Stimulated activated CD4-positive, alpha-beta T cell treated with anti-CD3 and anti-CD28 coated beads, Interleukin-15, amount 100 ng/mL, for 1 hour (primary cell): ENCODE measurements around the gene ZNF410.
"Not testable (repeated sequence)": the region's sequence is repeated elsewhere in the genome, so short reads cannot be mapped to it uniquely, and the experiment has no call there.

Experiments
- DNase-seq, 2 donors: peaks; one replicate each; pipeline ENCODE4 v3.0.0-alpha.2; 2020; ENCODE audit warnings: low read depth in 1 of 2, low spot score in 1 of 2

ZNF410 gene

GRCh38 chr14:73884438-73885190 lies 2.0 kb upstream of the ZNF410 start:
- no peak for DNase-seq

- DNase-seq, result no peak
Observed at GRCh38 chr14:73887318-73887616, 608 bp downstream of the ZNF410 start.

- DNase-seq, result no peak
Observed at GRCh38 chr14:73887694-73888459, 1.2 kb downstream of the ZNF410 start.

GRCh38 chr14:73888460-73888725 lies 1.7 kb downstream of the ZNF410 start:
- DNase-seq, result no peak

GRCh38 chr14:73888971-73889370 lies 2.3 kb downstream of the ZNF410 start:
- no peak for DNase-seq

GRCh38 chr14:73889376-73889775 lies 2.7 kb downstream of the ZNF410 start:
- no peak for DNase-seq

GRCh38 chr14:73894180-73894687 lies 7.6 kb downstream of the ZNF410 start:
- DNase-seq, result not testable (repeated sequence)

GRCh38 chr14:73895939-73896338 lies 9.3 kb downstream of the ZNF410 start:
- no peak for DNase-seq

- DNase-seq, result no peak
Observed at GRCh38 chr14:73896521-73896920, 9.9 kb downstream of the ZNF410 start.

GRCh38 chr14:73903028-73903427 lies 16.4 kb downstream of the ZNF410 start:
- DNase-seq, result no peak

- no peak for DNase-seq
Observed at GRCh38 chr14:73909681-73910080, 23.0 kb downstream of the ZNF410 start.

- DNase-seq, result no peak
Observed at GRCh38 chr14:73913256-73913655, 26.6 kb downstream of the ZNF410 start.

GRCh38 chr14:73916324-73916723 lies 29.7 kb downstream of the ZNF410 start:
- no peak for DNase-seq

GRCh38 chr14:73919457-73919856 lies 32.8 kb downstream of the ZNF410 start:
- DNase-seq, result not testable (repeated sequence)

GRCh38 chr14:73924337-73924736 lies 37.7 kb downstream of the ZNF410 start:
- no peak for DNase-seq

GRCh38 chr14:73935666-73936065 lies 49.0 kb downstream of the ZNF410 start:
- DNase-seq, result no peak

- no peak for DNase-seq
Observed at GRCh38 chr14:73936548-73936947, 49.9 kb downstream of the ZNF410 start.

GRCh38 chr14:73937012-73937411 lies 50.4 kb downstream of the ZNF410 start:
- no peak for DNase-seq

GRCh38 chr14:73942180-73942579 lies 55.5 kb downstream of the ZNF410 start:
- DNase-seq, result no peak

GRCh38 chr14:73943083-73943482 lies 56.4 kb downstream of the ZNF410 start:
- no peak for DNase-seq

GRCh38 chr14:73944432-73945158 lies 57.9 kb downstream of the ZNF410 start:
- DNase-seq, result no peak

- no peak for DNase-seq
Observed at GRCh38 chr14:73945159-73945670, 58.6 kb downstream of the ZNF410 start.
